GM21447 (cell line): ENCODE results near the gene NTHL1.

Experiments used
- ATAC-seq: cut with Tn5 transposase; IDR thresholded peaks from one replicate; pipeline ENCODE4 v1.9.1; 2021; ENCODE audit not compliant: unreplicated experiment

Gene NTHL1

GRCh38 chr16:2066139-2066538 is 18.5 kb upstream of the NTHL1 start:
- ATAC-seq = no peak

GRCh38 chr16:2064368-2064945 is 16.8 kb upstream of the NTHL1 start:
- no peak for ATAC-seq

- ATAC-seq = no peak
Observed at GRCh38 chr16:2063861-2064260, 16.2 kb upstream of the NTHL1 start.

- no peak for ATAC-seq
Observed at GRCh38 chr16:2062801-2063200, 15.2 kb upstream of the NTHL1 start.

GRCh38 chr16:2061526-2061925 is 13.9 kb upstream of the NTHL1 start:
- ATAC-seq = no peak

GRCh38 chr16:2061023-2061422 is 13.4 kb upstream of the NTHL1 start:
- no peak for ATAC-seq

GRCh38 chr16:2060346-2060745 is 12.7 kb upstream of the NTHL1 start:
- no peak for ATAC-seq

- no peak for ATAC-seq
Observed at GRCh38 chr16:2058872-2059271, 11.2 kb upstream of the NTHL1 start.

GRCh38 chr16:2058420-2058819 is 10.8 kb upstream of the NTHL1 start:
- ATAC-seq = no peak

- ATAC-seq = no peak
Observed at GRCh38 chr16:2057438-2057837, 9.8 kb upstream of the NTHL1 start.

GRCh38 chr16:2056681-2057407 is 9.2 kb upstream of the NTHL1 start:
- ATAC-seq = no peak

- ATAC-seq = no peak
Observed at GRCh38 chr16:2056077-2056476, 8.4 kb upstream of the NTHL1 start.

GRCh38 chr16:2054543-2055245 is 7.1 kb upstream of the NTHL1 start:
- no peak for ATAC-seq

GRCh38 chr16:2053897-2054296 is 6.3 kb upstream of the NTHL1 start:
- no peak for ATAC-seq

- ATAC-seq = no peak
Observed at GRCh38 chr16:2053211-2053610, 5.6 kb upstream of the NTHL1 start.

GRCh38 chr16:2048116-2048543 is 496 bp upstream of the NTHL1 start:
- no peak for ATAC-seq

GRCh38 chr16:2046893-2047329 is 723 bp downstream of the NTHL1 start:
- no peak for ATAC-seq

- ATAC-seq = no peak
Observed at GRCh38 chr16:2045965-2046892, 1.4 kb downstream of the NTHL1 start.

GRCh38 chr16:2044541-2044940 is 3.1 kb downstream of the NTHL1 start:
- ATAC-seq = no peak

GRCh38 chr16:2043667-2044451 is 3.8 kb downstream of the NTHL1 start:
- ATAC-seq = no peak
